Transverse colon (tissue), 3 donors: Measurements from ENCODE around the gene NR1D2.

ENCODE experiments used
- EP300 ChIP-seq: sonication (generic); formaldehyde crosslinking; IDR thresholded peaks from one replicate; pipeline ENCODE4 v1.6.1; 2017; ENCODE audit warnings: antibody characterized with exemption, low read depth
- TF ChIP-seq, protein P1 (sequence below), 5 experiments: fragments of 200-600 bp in 3 of 5; fragments of 450-650 bp in 2 of 5; sonication (generic) in 3 of 5; IDR thresholded peaks; 1 replicate in 2 of 5; 2 replicates in 3 of 5; pipeline ENCODE4 v1.5.1; 2016 to 2017; ENCODE audit warnings: antibody characterized with exemption in 5 of 5, inconsistent platforms in 3 of 5, mild to moderate bottlenecking in 2 of 5, moderate library complexity in 1 of 5

GRCh38 chr3:23953523-23953922 lies 8.4 kb downstream of the NR1D2 start:
- TF ChIP-seq, protein P1, sequence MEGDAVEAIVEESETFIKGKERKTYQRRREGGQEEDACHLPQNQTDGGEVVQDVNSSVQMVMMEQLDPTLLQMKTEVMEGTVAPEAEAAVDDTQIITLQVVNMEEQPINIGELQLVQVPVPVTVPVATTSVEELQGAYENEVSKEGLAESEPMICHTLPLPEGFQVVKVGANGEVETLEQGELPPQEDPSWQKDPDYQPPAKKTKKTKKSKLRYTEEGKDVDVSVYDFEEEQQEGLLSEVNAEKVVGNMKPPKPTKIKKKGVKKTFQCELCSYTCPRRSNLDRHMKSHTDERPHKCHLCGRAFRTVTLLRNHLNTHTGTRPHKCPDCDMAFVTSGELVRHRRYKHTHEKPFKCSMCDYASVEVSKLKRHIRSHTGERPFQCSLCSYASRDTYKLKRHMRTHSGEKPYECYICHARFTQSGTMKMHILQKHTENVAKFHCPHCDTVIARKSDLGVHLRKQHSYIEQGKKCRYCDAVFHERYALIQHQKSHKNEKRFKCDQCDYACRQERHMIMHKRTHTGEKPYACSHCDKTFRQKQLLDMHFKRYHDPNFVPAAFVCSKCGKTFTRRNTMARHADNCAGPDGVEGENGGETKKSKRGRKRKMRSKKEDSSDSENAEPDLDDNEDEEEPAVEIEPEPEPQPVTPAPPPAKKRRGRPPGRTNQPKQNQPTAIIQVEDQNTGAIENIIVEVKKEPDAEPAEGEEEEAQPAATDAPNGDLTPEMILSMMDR (IDR thresholded peaks at IDR 0.05) = no peak
- TF ChIP-seq EP300 = no peak
